Esophagus squamous epithelium (tissue), 5 donors: Measurements from ENCODE around the gene DOHH. TPM values are rescaled to one million over a fixed set of nuclear protein-coding genes. Genes with fewer than 3 reads are reported as not detected.

Source experiments
- DNase-seq: peaks from one replicate; lab custom pipeline; 2025; lab: John Stamatoyannopoulos, UW
- H3K27ac ChIP-seq, 4 donors: fragments of 200-600 bp; sonication (generic); one replicate each; pipeline ENCODE4 v1.5.1; 2016 to 2019; ENCODE audit warnings: mild to moderate bottlenecking in 1 of 4
- H3K27me3 ChIP-seq, 4 donors: fragments of 200-600 bp; sonication (generic); 1 replicate in 3 of 4; 2 replicates in 1 of 4; pipeline versions ENCODE4 v1.5.1 to v1.6.0; 2017 to 2021; ENCODE audit warnings: antibody characterized with exemption in 1 of 4
- H3K36me3 ChIP-seq, 3 donors: fragments of 200-600 bp; sonication (generic); one replicate each; pipeline ENCODE4 v1.5.1; 2016 to 2019
- H3K4me1 ChIP-seq, 3 donors: fragments of 200-600 bp; sonication (generic); one replicate each; pipeline ENCODE4 v1.5.1; 2017 to 2019
- H3K4me3 ChIP-seq, 4 donors: fragments of 200-600 bp; sonication (generic); 1 replicate in 3 of 4; 2 replicates in 1 of 4; pipeline ENCODE4 v1.5.1; 2016 to 2019; ENCODE audit warnings: mild to moderate bottlenecking in 2 of 4, moderate library complexity in 1 of 4
- H3K9me3 ChIP-seq, 3 donors: fragments of 200-600 bp; sonication (generic); one replicate each; pipeline ENCODE4 v1.5.1; 2016 to 2019
- CTCF ChIP-seq, 6 experiments: fragments of 450-650 bp in 4 of 6; fragments of 200-600 bp in 2 of 6; sonication (generic) in 2 of 6; IDR thresholded peaks; one replicate each; pipeline ENCODE4 v1.5.1; 2016 to 2019; ENCODE audit warnings: antibody characterized with exemption in 6 of 6, mild to moderate bottlenecking in 4 of 6, moderate library complexity in 4 of 6
- POLR2A ChIP-seq, 4 donors: fragments of 450-650 bp; IDR thresholded peaks; one replicate each; pipeline ENCODE4 v1.6.1; 2017; ENCODE audit warnings: antibody characterized with exemption in 4 of 4, mild to moderate bottlenecking in 4 of 4, moderate library complexity in 3 of 4
- WGBS, 2 donors: methylation state at CpG; one replicate each; pipeline ENCODE4 v1.1.5; 2018; 5-methylcytosine and 5-hydroxymethylcytosine counted together
- intact Hi-C: fragments of 100-400 bp; cut with DNase I; formaldehyde crosslinking; loops from one replicate; pipeline ENCODE4 v1.15.0; 2022
- total RNA-seq, 4 donors: library from RNA; depleted of rRNA; stranded (reverse); fragments of >200 nt; gene quantifications; one replicate each; pipeline ENCODE4 v1.1.0, GENCODE V29; 2016
- donor health status: DM: yes; HTN: yes; CAD: no.

DOHH gene
- total RNA-seq, 4 donors from 2014 or later: 21.0 to 29.5 (median 26.4) TPM

GRCh38 chr19:3462991-3463713 is 37.3 kb downstream of the DOHH start:
- Histone ChIP-seq H3K4me3 (no peak overlapping the region), H3K27me3 (no peaks in the 10 kb centered on the region), H3K36me3 (peaks cover 17 to 71% (median 19%) of the 10 kb centered on the region in 3 donors), H3K9me3 (no peaks in the 10 kb centered on the region), H3K4me1 (peaks cover 17 to 65% (median 24%) of the 10 kb centered on the region in 3 donors), H3K27ac (peak overlapping the region in 3 of 4 donors; percentile 55 to 65 (median 60))
- no peak for DNase-seq
- WGBS, 2 donors: 73 to 79% methylated on average over 7 to 11 of the region's 58 CpGs
- intact Hi-C loops: no loop called here
- no peak for TF ChIP-seq CTCF (IDR thresholded peaks at IDR 0.05)
- no peak for TF ChIP-seq POLR2A (IDR thresholded peaks at IDR 0.05)

DNA sequence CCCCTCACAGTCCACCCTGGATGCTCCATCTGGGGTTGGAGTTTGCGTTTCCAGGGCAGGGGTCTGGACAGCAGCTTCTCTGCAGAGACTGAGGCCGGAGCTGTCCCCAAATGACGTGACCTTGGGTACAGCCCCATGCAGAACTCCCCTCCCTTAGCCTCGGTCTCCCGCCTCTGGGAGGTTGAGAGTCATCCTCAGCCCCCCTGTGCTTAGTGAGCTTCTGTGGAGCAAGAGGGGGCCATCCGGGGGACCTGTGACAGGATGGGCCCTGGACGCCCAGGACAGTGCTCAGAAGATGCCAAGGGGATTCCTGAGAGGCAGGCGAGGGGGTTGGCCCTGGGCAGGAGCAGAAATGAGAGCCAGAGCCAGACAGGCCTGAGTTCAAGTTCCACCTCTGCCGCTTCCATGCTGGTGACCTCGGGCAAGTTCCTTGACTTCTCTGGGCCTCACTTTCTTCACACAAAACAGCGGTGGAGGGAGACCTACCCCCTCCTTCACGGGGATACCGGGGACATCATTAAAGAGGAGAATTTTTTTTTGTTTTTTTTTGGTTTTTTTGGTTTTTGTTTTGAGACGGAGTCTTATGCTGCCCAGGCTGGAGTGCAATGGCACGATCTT is 40.4 kb downstream of the DOHH start:
- no peak overlapping the region for H3K4me3 ChIP-seq
- WGBS, 2 donors: 81 to 83% methylated on average over 5 to 8 of the region's 15 CpGs
- no peaks in the 10 kb centered on the region for H3K27me3 ChIP-seq
- peaks cover 21 to 63% (median 26%) of the 10 kb centered on the region in 3 donors for H3K4me1 ChIP-seq
- intact Hi-C loops: no loop called here
- H3K9me3 ChIP-seq: no peaks in the 10 kb centered on the region
- DNase-seq: no peak
- H3K27ac ChIP-seq: peak overlapping the region in 3 of 4 donors; percentile 82 to 88 (median 88)
- peaks cover 26 to 98% (median 36%) of the 10 kb centered on the region in 3 donors for H3K36me3 ChIP-seq
- TF ChIP-seq CTCF (IDR thresholded peaks at IDR 0.05): no peak
- no peak for TF ChIP-seq POLR2A (IDR thresholded peaks at IDR 0.05)

DNA sequence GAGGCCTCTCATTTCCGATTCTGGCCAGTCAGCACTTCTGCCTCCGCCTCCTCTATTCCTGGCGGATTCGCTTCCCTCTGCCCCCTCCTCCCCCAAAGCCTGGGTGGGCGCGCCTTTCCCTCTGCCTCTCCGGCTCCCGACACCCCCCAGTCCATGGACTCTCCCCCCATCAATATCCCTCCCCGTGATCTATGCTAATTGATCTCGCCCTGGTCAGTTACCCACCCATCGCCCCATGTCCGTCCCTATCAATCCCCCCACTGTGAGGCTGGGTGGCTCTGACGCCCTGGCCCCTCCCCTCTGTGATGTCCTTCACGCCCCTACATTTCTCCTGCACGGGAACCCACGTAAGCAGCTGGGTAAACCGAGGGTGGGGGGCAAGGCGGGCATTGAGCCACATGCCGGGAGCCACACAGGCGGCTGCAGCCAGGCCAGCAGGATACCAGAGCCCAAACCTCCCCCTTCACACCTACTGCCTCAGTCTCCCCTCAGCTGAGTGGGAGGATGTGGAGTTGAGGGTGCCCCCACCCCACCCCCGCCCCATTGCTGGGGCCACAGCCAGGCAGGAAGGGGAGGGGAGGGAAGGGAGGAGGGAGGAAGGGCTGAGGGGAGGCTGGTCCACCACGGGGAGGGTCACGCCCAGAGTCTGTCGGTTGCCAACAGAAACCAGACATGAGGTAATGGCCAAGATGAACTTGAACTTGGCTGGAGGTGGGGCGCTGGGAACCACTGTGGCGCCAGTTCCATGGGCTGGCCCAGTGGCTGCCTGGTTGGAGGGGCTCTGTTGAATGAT is 41.2 kb downstream of the DOHH start:
- H3K4me1 ChIP-seq: peaks cover 21 to 58% (median 26%) of the 10 kb centered on the region in 3 donors
- no peak for DNase-seq
- 50 to 65% methylated on average over 16 to 17 of the region's 26 CpGs for WGBS, 2 donors
- peak overlapping the region; percentile 56 to 88 (median 85) for H3K27ac ChIP-seq
- no peaks in the 10 kb centered on the region for H3K27me3 ChIP-seq
- intact Hi-C loops: no loop called here
- no peak for TF ChIP-seq CTCF (IDR thresholded peaks at IDR 0.05)
- TF ChIP-seq POLR2A (IDR thresholded peaks at IDR 0.05): no peak
- H3K9me3 ChIP-seq: no peaks in the 10 kb centered on the region
- peaks cover 33 to 100% (median 44%) of the 10 kb centered on the region in 3 donors for H3K36me3 ChIP-seq
- peak overlapping the region in 1 of 4 donors; percentile 9 for H3K4me3 ChIP-seq

- Histone ChIP-seq H3K9me3 (no peaks in the 10 kb centered on the region), H3K27ac (peak overlapping the region; percentile 56 to 88 (median 85)), H3K36me3 (peaks cover 35 to 100% (median 46%) of the 10 kb centered on the region in 3 donors), H3K4me1 (peaks cover 21 to 51% (median 26%) of the 10 kb centered on the region in 3 donors), H3K4me3 (peak overlapping the region in 1 of 4 donors; percentile 9), H3K27me3 (no peaks in the 10 kb centered on the region)
- TF ChIP-seq POLR2A (IDR thresholded peaks at IDR 0.05) (no peak), CTCF (IDR thresholded peaks at IDR 0.05) (no peak)
- WGBS, 2 donors: 70 to 75% methylated on average over 8 to 11 of the region's 19 CpGs
- DNase-seq: no peak
- intact Hi-C loops: no loop called here
Measured at GRCh38 chr19:3458229-3459088, 42.0 kb downstream of the DOHH start.
